SW480 (cell line): ENCODE measurements around the gene ZAR1L.

Source experiments
- DNase-seq: peaks from one replicate; pipeline ENCODE4 v3.0.0-alpha.2; 2016; ENCODE audit warnings: low spot score

Gene ZAR1L

GRCh38 chr13:32254916-32255723 lies 60.0 kb downstream of the ZAR1L start:
- DNase-seq = no peak

GRCh38 chr13:32254416-32254815 lies 60.7 kb downstream of the ZAR1L start:
- no peak for DNase-seq

GRCh38 chr13:32253911-32254399 lies 61.2 kb downstream of the ZAR1L start:
- DNase-seq = no peak
